Vagina (tissue), 2 donors: ENCODE measurements around the gene PIGP. TPM values are rescaled to one million over a fixed set of nuclear protein-coding genes. Genes with fewer than 3 reads are reported as not detected.

Experiments
- DNase-seq, 2 donors: peaks; one replicate each; pipeline ENCODE4 v3.0.0-alpha.2; 2017; ENCODE audit errors: extremely low spot score in 2 of 2
- H3K27ac ChIP-seq: fragments of 200-600 bp; sonication (generic); one replicate; pipeline ENCODE4 v1.5.1; 2019
- H3K27me3 ChIP-seq: fragments of 200-600 bp; sonication (generic); one replicate; pipeline ENCODE4 v1.5.1; 2019
- H3K36me3 ChIP-seq, 2 donors: fragments of 200-600 bp; sonication (generic); one replicate each; pipeline ENCODE4 v1.5.1; 2017 to 2019
- H3K4me1 ChIP-seq: fragments of 200-600 bp; sonication (generic); one replicate; pipeline ENCODE4 v1.5.1; 2019
- H3K4me3 ChIP-seq, 2 donors: fragments of 200-600 bp; sonication (generic); 1 replicate in 1 of 2; 2 replicates in 1 of 2; pipeline ENCODE4 v1.5.1; 2016 to 2019
- H3K9me3 ChIP-seq: fragments of 200-600 bp; sonication (generic); one replicate; pipeline ENCODE4 v1.5.1; 2019
- CTCF ChIP-seq, 3 experiments: fragments of 450-650 bp in 2 of 3; fragments of 200-600 bp in 1 of 3; sonication (generic) in 1 of 3; IDR thresholded peaks; one replicate each; pipeline ENCODE4 v1.5.1; 2017 to 2019; ENCODE audit warnings: antibody characterized with exemption in 3 of 3, mild to moderate bottlenecking in 2 of 3, moderate library complexity in 2 of 3
- POLR2A ChIP-seq, 2 donors: fragments of 450-650 bp; IDR thresholded peaks; one replicate each; pipeline ENCODE4 v1.6.1; 2017; ENCODE audit warnings: antibody characterized with exemption in 2 of 2, mild to moderate bottlenecking in 2 of 2, moderate library complexity in 2 of 2
- POLR2AphosphoS5 ChIP-seq, 2 donors: sonication (generic); formaldehyde crosslinking; IDR thresholded peaks; one replicate each; pipeline ENCODE4 v1.9.0; 2017; ENCODE audit warnings: antibody characterized with exemption in 2 of 2, mild to moderate bottlenecking in 2 of 2, low read depth in 1 of 2; ENCODE audit not compliant: insufficient read depth in 1 of 2
- intact Hi-C: fragments of 100-400 bp; cut with DNase I; formaldehyde crosslinking; loops from one replicate; pipeline ENCODE4 v1.15.1; 2023
- total RNA-seq: library from RNA; depleted of rRNA; stranded (reverse); fragments of >200 nt; gene quantifications from one replicate; pipeline ENCODE4 v1.2.3, GENCODE V29; 2016

PIGP gene
- total RNA-seq, 1 donor from 2014 or later = 13.0 TPM

- intact Hi-C loops = no loop called here
- H3K4me1 ChIP-seq = no peaks in the 10 kb centered on the region
- TF ChIP-seq POLR2A (IDR thresholded peaks at IDR 0.05) = no peak
- TF ChIP-seq POLR2AphosphoS5 (IDR thresholded peaks at IDR 0.05; ENCODE audit: insufficient read depth in 1 of 2, low read depth in 1 of 2) = no peak
- no peak for TF ChIP-seq CTCF (IDR thresholded peaks at IDR 0.05)
- H3K36me3 ChIP-seq = peaks cover 0 to 26% of the 10 kb centered on the region in 2 donors
- no peak overlapping the region for H3K4me3 ChIP-seq
- no peak overlapping the region for H3K27ac ChIP-seq
- no peaks in the 10 kb centered on the region for H3K27me3 ChIP-seq
- no peak for DNase-seq
- no peaks in the 10 kb centered on the region for H3K9me3 ChIP-seq
Observed at GRCh38 chr21:37093977-37094376, 21.1 kb upstream of the PIGP start.

GRCh38 chr21:37088186-37088735 is 15.4 kb upstream of the PIGP start:
- H3K36me3 ChIP-seq = peaks cover 0 to 5% of the 10 kb centered on the region in 2 donors
- intact Hi-C loops = no loop called here
- H3K27me3 ChIP-seq = no peaks in the 10 kb centered on the region
- no peaks in the 10 kb centered on the region for H3K9me3 ChIP-seq
- H3K27ac ChIP-seq = no peak overlapping the region
- no peak overlapping the region for H3K4me3 ChIP-seq
- peaks cover 9% of the 10 kb centered on the region for H3K4me1 ChIP-seq
- DNase-seq = no peak
- TF ChIP-seq POLR2A (IDR thresholded peaks at IDR 0.05) (no peak), POLR2AphosphoS5 (IDR thresholded peaks at IDR 0.05; ENCODE audit: insufficient read depth in 1 of 2, low read depth in 1 of 2) (no peak), CTCF (IDR thresholded peaks at IDR 0.05) (no peak)

GRCh38 chr21:37087188-37087587 is 14.3 kb upstream of the PIGP start:
- H3K4me3 ChIP-seq = no peak overlapping the region
- no peaks in the 10 kb centered on the region for H3K9me3 ChIP-seq
- no peak for DNase-seq
- no peak overlapping the region for H3K27ac ChIP-seq
- H3K4me1 ChIP-seq = peaks cover 17% of the 10 kb centered on the region
- H3K27me3 ChIP-seq = no peaks in the 10 kb centered on the region
- intact Hi-C loops = no loop called here
- no peak for TF ChIP-seq CTCF (IDR thresholded peaks at IDR 0.05)
- TF ChIP-seq POLR2AphosphoS5 (IDR thresholded peaks at IDR 0.05; ENCODE audit: insufficient read depth in 1 of 2, low read depth in 1 of 2) = no peak
- no peak for TF ChIP-seq POLR2A (IDR thresholded peaks at IDR 0.05)
- peaks cover 0 to 5% of the 10 kb centered on the region in 2 donors for H3K36me3 ChIP-seq

- TF ChIP-seq CTCF (IDR thresholded peaks at IDR 0.05) (no peak), POLR2A (IDR thresholded peaks at IDR 0.05) (no peak)
- Histone ChIP-seq H3K27me3 (no peaks in the 10 kb centered on the region), H3K27ac (no peak overlapping the region), H3K4me1 (peaks cover 17% of the 10 kb centered on the region), H3K9me3 (no peaks in the 10 kb centered on the region), H3K4me3 (no peak overlapping the region), H3K36me3 (no peaks in the 10 kb centered on the region)
- DNase-seq = no peak
- intact Hi-C loops = no loop called here
Observed at GRCh38 chr21:37085726-37086125, 12.9 kb upstream of the PIGP start.

- DNase-seq = no peak
- Histone ChIP-seq H3K36me3 (no peaks in the 10 kb centered on the region), H3K27me3 (no peaks in the 10 kb centered on the region), H3K4me1 (peaks cover 17% of the 10 kb centered on the region), H3K9me3 (no peaks in the 10 kb centered on the region), H3K27ac (no peak overlapping the region), H3K4me3 (no peak overlapping the region)
- intact Hi-C loops = no loop called here
- TF ChIP-seq POLR2A (IDR thresholded peaks at IDR 0.05) (no peak), POLR2AphosphoS5 (IDR thresholded peaks at IDR 0.05; ENCODE audit: insufficient read depth in 1 of 2, low read depth in 1 of 2) (no peak), CTCF (IDR thresholded peaks at IDR 0.05) (no peak)
Observed at GRCh38 chr21:37082856-37083528, 10.1 kb upstream of the PIGP start.
